Osteocyte (in vitro differentiated cells): ENCODE results near the gene RUNX2. TPM values are rescaled to one million over a fixed set of nuclear protein-coding genes. Genes with fewer than 3 reads are reported as not detected.

ENCODE experiments used
- DNase-seq: peaks from one replicate; pipeline ENCODE4 v3.0.0; 2021; ENCODE audit warnings: mixed read lengths; ENCODE audit not compliant: unreplicated experiment; ENCODE audit errors: extremely low spot score
- H3K27ac Mint-ChIP-seq: one replicate; pipeline ENCODE4 v1.8.0; 2021; ENCODE audit warnings: mild to moderate bottlenecking, mixed read lengths; ENCODE audit not compliant: unreplicated experiment
- H3K27me3 Mint-ChIP-seq: one replicate; pipeline ENCODE4 v1.8.0; 2021; ENCODE audit warnings: mixed read lengths; ENCODE audit not compliant: unreplicated experiment
- H3K36me3 Mint-ChIP-seq: one replicate; pipeline ENCODE4 v1.8.0; 2021; ENCODE audit warnings: mixed read lengths; ENCODE audit not compliant: unreplicated experiment
- H3K4me1 Mint-ChIP-seq: one replicate; pipeline ENCODE4 v1.8.0; 2021; ENCODE audit warnings: mixed read lengths; ENCODE audit not compliant: unreplicated experiment
- H3K4me3 Mint-ChIP-seq: one replicate; pipeline ENCODE4 v1.8.0; 2021; ENCODE audit warnings: mild to moderate bottlenecking, moderate library complexity, mixed read lengths; ENCODE audit not compliant: unreplicated experiment
- H3K9me3 Mint-ChIP-seq: one replicate; pipeline ENCODE4 v1.8.0; 2021; ENCODE audit warnings: mixed read lengths; ENCODE audit not compliant: unreplicated experiment
- total RNA-seq: library from RNA; stranded (reverse); gene quantifications from 2 replicates; pipeline ENCODE4 v1.2.1, GENCODE V29; 2021
- TF ChIP-seq, protein P1 (sequence below): fragments of 200-600 bp; sonication (generic); IDR thresholded peaks from 2 replicates; pipeline ENCODE4 v1.5.0; 2021; ENCODE audit warnings: antibody characterized with exemption, mild to moderate bottlenecking, moderate library complexity

The RUNX2 gene
- total RNA-seq, 1 donor from 2014 or later: 28.1 TPM

DNA sequence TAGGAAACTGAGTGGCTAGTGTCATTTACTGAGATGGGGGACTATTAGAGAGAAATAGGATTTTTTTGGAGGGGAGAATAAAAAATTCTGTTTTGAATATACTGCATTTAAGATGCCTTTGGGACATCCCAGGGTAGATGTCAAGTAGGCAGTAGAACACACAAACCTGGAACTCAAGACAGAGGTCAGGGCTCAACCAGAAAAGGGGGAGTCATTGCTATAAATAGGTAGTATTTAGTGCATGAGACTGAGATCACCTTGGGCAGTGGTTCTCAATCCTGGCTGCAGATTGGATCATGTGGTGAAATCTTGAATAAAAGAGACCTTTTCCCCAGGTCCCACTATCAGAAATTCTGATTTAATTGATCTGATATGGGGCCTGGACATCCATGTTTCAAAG, 160.1 kb downstream of the RUNX2 start:
- Mint-ChIP-seq H3K27me3 (no peaks in the 10 kb centered on the region), H3K27ac (no peak overlapping the region), H3K4me1 (peaks cover 63% of the 10 kb centered on the region), H3K9me3 (no peaks in the 10 kb centered on the region), H3K36me3 (peaks cover 7% of the 10 kb centered on the region), H3K4me3 (no peak overlapping the region)
- no peak for DNase-seq
- TF ChIP-seq, protein P1, sequence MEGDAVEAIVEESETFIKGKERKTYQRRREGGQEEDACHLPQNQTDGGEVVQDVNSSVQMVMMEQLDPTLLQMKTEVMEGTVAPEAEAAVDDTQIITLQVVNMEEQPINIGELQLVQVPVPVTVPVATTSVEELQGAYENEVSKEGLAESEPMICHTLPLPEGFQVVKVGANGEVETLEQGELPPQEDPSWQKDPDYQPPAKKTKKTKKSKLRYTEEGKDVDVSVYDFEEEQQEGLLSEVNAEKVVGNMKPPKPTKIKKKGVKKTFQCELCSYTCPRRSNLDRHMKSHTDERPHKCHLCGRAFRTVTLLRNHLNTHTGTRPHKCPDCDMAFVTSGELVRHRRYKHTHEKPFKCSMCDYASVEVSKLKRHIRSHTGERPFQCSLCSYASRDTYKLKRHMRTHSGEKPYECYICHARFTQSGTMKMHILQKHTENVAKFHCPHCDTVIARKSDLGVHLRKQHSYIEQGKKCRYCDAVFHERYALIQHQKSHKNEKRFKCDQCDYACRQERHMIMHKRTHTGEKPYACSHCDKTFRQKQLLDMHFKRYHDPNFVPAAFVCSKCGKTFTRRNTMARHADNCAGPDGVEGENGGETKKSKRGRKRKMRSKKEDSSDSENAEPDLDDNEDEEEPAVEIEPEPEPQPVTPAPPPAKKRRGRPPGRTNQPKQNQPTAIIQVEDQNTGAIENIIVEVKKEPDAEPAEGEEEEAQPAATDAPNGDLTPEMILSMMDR: no peak

DNA sequence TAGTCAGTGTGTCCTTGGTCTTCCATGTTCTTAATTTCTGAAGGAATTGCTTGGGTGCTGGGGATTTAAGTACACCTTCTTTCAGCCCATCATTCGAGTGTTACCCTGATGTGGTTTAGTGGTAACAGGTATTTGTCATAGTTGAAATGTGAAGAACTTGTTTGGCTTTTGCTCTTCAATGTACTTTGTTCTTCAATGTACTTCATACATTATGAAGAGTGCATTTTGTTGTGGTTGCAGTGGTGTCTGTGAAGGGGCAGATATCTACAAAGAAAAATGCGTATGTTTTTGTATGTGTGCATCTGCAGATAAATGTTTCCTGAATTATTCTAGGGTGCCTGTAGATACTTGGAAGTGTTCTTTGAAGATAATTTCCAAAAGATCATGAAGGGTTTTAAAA, 160.8 kb downstream of the RUNX2 start:
- Mint-ChIP-seq H3K27me3 (no peaks in the 10 kb centered on the region), H3K27ac (no peak overlapping the region), H3K36me3 (peaks cover 5% of the 10 kb centered on the region), H3K9me3 (no peaks in the 10 kb centered on the region), H3K4me3 (no peak overlapping the region), H3K4me1 (peaks cover 57% of the 10 kb centered on the region)
- TF ChIP-seq, protein P1: no peak
- no peak for DNase-seq

GRCh38 chr6:45491048-45491735, 163.1 kb downstream of the RUNX2 start:
- Mint-ChIP-seq H3K4me1 (peaks cover 46% of the 10 kb centered on the region), H3K4me3 (no peak overlapping the region), H3K27ac (peak overlapping the region; percentile 58), H3K9me3 (no peaks in the 10 kb centered on the region), H3K27me3 (no peaks in the 10 kb centered on the region), H3K36me3 (peaks cover 19% of the 10 kb centered on the region)
- TF ChIP-seq, protein P1: no peak
- no peak for DNase-seq

GRCh38 chr6:45491874-45492273, 163.7 kb downstream of the RUNX2 start:
- no peaks in the 10 kb centered on the region for H3K9me3 Mint-ChIP-seq
- H3K36me3 Mint-ChIP-seq: peaks cover 21% of the 10 kb centered on the region
- H3K4me3 Mint-ChIP-seq: no peak overlapping the region
- H3K27me3 Mint-ChIP-seq: no peaks in the 10 kb centered on the region
- DNase-seq: no peak
- no peak overlapping the region for H3K27ac Mint-ChIP-seq
- TF ChIP-seq, protein P1: no peak
- peaks cover 47% of the 10 kb centered on the region for H3K4me1 Mint-ChIP-seq

- H3K4me1 Mint-ChIP-seq: peaks cover 35% of the 10 kb centered on the region
- H3K36me3 Mint-ChIP-seq: peaks cover 27% of the 10 kb centered on the region
- H3K27me3 Mint-ChIP-seq: no peaks in the 10 kb centered on the region
- no peak overlapping the region for H3K27ac Mint-ChIP-seq
- H3K4me3 Mint-ChIP-seq: no peak overlapping the region
- DNase-seq: no peak
- H3K9me3 Mint-ChIP-seq: no peaks in the 10 kb centered on the region
- TF ChIP-seq, protein P1: no peak
Measured at GRCh38 chr6:45493761-45494160, 165.6 kb downstream of the RUNX2 start.
